Activated CD8-positive, alpha-beta T cell treated with anti-CD3 and anti-CD28 coated beads, Interleukin-2, amount 10 ng/mL, durations not matched to agents 7 days and 5 days (primary cell): ENCODE data around the gene RETREG3. TPM values are rescaled to one million over a fixed set of nuclear protein-coding genes. Genes with fewer than 3 reads are reported as not detected.
A peak's percentile ranks its signal among the peaks of the same experiment; 100 is the strongest.
"Not testable (repeated sequence)": the region's sequence is repeated elsewhere in the genome, so short reads cannot be mapped to it uniquely, and the experiment has no call there.

Experiments
- ATAC-seq: fragments of 150-1000 bp; cut with Tn5 transposase; one replicate; pipeline ENCODE4 v1.10.0; 2021; ENCODE audit warnings: moderate library complexity
- CTCF ChIA-PET: fragments of 350-600 bp; sonication (Branson Sonifier 250); formaldehyde crosslinking; loops from one replicate; lab custom pipeline; 2021; ENCODE audit warnings: antibody characterized with exemption; lab: Charles Lee
- POLR2A ChIA-PET: fragments of 350-600 bp; sonication (Branson Sonifier 250); formaldehyde crosslinking; loops from one replicate; lab custom pipeline; 2021; ENCODE audit warnings: antibody characterized with exemption; lab: Charles Lee
- DNase-seq: peaks from one replicate; pipeline ENCODE4 v3.0.0-alpha.2; 2020
- H3K27ac Mint-ChIP-seq: one replicate; pipeline ENCODE4 v1.8.0; 2021; ENCODE audit warnings: mild to moderate bottlenecking, mixed read lengths
- H3K27me3 Mint-ChIP-seq: one replicate; pipeline ENCODE4 v1.8.0; 2021; ENCODE audit warnings: low read depth, mixed read lengths
- H3K36me3 Mint-ChIP-seq: one replicate; pipeline ENCODE4 v1.8.0; 2021; ENCODE audit warnings: low read depth, mixed read lengths
- H3K4me1 Mint-ChIP-seq: one replicate; pipeline ENCODE4 v1.8.0; 2021; ENCODE audit warnings: low read depth, mixed read lengths
- H3K4me3 Mint-ChIP-seq: one replicate; pipeline ENCODE4 v1.8.0; 2021; ENCODE audit warnings: mild to moderate bottlenecking, mixed read lengths
- H3K9me3 Mint-ChIP-seq: one replicate; pipeline ENCODE4 v1.8.0; 2022; ENCODE audit warnings: mixed read lengths; ENCODE audit not compliant: insufficient read depth
- total RNA-seq, 2 experiments: library from RNA; stranded (reverse); gene quantifications; one replicate each; pipeline ENCODE4 v1.2.3, GENCODE V29; 2021

The RETREG3 gene
- total RNA-seq, 2 experiments from 2014 or later: 53.6 to 54.7 TPM

DNA sequence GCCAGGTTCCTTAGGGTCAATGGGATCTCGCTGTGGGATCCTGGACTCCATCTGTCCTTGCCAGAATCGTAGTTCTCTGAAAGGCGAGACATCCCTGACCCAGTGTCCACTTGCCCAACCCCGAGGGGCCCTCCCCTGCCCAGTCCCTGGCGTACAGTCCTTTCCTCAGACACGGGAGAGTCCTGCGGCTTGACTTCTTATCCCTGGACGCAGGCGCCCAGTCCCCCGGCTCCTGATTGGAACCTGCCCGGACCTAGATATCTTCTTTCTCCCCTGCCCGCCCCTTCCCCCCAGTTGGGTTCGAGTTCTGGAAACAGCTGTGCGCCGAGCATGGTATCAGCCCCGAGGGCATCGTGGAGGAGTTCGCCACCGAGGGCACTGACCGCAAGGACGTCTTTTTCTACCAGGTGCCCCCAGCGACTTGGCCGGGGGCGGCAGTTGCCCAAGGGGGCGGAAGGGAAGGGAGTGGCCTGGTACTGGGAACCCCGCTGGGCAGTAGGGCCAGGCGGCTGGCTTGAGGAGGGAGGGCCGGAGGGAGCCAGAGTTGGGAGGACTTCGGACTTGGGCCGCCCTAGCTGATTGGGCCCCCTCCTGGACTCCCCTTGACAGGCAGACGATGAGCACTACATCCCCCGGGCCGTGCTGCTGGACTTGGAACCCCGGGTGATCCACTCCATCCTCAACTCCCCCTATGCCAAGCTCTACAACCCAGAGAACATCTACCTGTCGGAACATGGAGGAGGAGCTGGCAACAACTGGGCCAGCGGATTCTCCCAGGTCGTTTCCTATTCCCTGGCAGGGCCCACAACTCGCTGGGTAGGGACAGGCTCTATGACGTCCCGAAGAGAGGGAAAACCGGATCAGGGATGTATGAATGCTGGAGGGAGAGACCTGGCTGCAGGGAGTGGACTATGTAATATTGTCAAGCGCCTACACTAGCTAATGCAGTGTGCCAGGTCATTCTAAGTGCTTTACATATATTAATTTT is 934 bp upstream of the RETREG3 start:
- peaks cover 35% of the 10 kb centered on the region for H3K4me1 Mint-ChIP-seq
- DNase-seq, H3K27me3 Mint-ChIP-seq, H3K9me3 Mint-ChIP-seq: not testable (repeated sequence)
- CTCF ChIA-PET: interaction anchor here (0.6 to 4.4 kb wide), 12 partner anchors 9 to 214 kb away, joined by 3 to 72 read pairs (median 6); partner anchors contain the start of genes BECN1, CCR10, PLEKHH3 and PSMC3IP
- H3K4me3 Mint-ChIP-seq: peak overlapping the region; percentile 100
- H3K36me3 Mint-ChIP-seq: peaks cover 37% of the 10 kb centered on the region
- peak; percentile 1 for ATAC-seq
- POLR2A ChIA-PET: interaction anchor here (0.7 to 2.6 kb wide), 10 partner anchors 9 to 693 kb away, joined by 3 to 17 read pairs (median 4); partner anchors contain the start of genes PSMC3IP and VPS25
- H3K27ac Mint-ChIP-seq: peak overlapping the region; percentile 97

GRCh38 chr17:42608305-42609181 is 631 bp downstream of the RETREG3 start:
- Mint-ChIP-seq H3K4me1 (peaks cover 46% of the 10 kb centered on the region), H3K27ac (peak overlapping the region; percentile 97)

GRCh38 chr17:42607769-42608168 is 1.4 kb downstream of the RETREG3 start:
- POLR2A ChIA-PET: interaction anchor here (0.7 to 2.6 kb wide), 6 partner anchors 9 to 71 kb away, joined by 3 to 17 read pairs (median 4); partner anchors contain the start of gene PSMC3IP
- ATAC-seq (no peak), DNase-seq (no peak)
- peaks cover 50% of the 10 kb centered on the region for H3K4me1 Mint-ChIP-seq
- no peaks in the 10 kb centered on the region for H3K9me3 Mint-ChIP-seq
- CTCF ChIA-PET: interaction anchor here (0.6 to 4.4 kb wide), 9 partner anchors 9 to 390 kb away, joined by 3 to 72 read pairs (median 5); partner anchors contain the start of genes BECN1, CCR10, PSMC3IP and RPL27
- H3K27me3 Mint-ChIP-seq: no peaks in the 10 kb centered on the region
- H3K4me3 Mint-ChIP-seq: peak overlapping the region; percentile 100
- no peak overlapping the region for H3K27ac Mint-ChIP-seq
- H3K36me3 Mint-ChIP-seq: peaks cover 32% of the 10 kb centered on the region

More at GRCh38 chr17:42608305-42609181, 631 bp downstream of the RETREG3 start:
- DNase-seq: peak; percentile 44
- peaks cover 31% of the 10 kb centered on the region for H3K36me3 Mint-ChIP-seq
- peak; percentile 76 for ATAC-seq
- CTCF ChIA-PET: interaction anchor here (0.9 to 4.4 kb wide), 16 partner anchors 10 to 389 kb away, joined by 3 to 72 read pairs (median 5); partner anchors contain the start of genes BECN1, CCR10, PSMC3IP and RPL27
- no peaks in the 10 kb centered on the region for H3K9me3 Mint-ChIP-seq
- peak overlapping the region; percentile 100 for H3K4me3 Mint-ChIP-seq
- no peaks in the 10 kb centered on the region for H3K27me3 Mint-ChIP-seq
- POLR2A ChIA-PET: interaction anchor here (0.6 to 2.6 kb wide), 16 partner anchors 10 to 320 kb away, joined by 3 to 17 read pairs (median 4); partner anchors contain the start of genes PSMC3IP and VPS25

- ATAC-seq: no peak
- H3K36me3 Mint-ChIP-seq: peaks cover 24% of the 10 kb centered on the region
- CTCF ChIA-PET: no interaction called here
- no peaks in the 10 kb centered on the region for H3K27me3 Mint-ChIP-seq
- H3K27ac Mint-ChIP-seq: no peak overlapping the region
- H3K4me3 Mint-ChIP-seq: no peak overlapping the region
- POLR2A ChIA-PET: no interaction called here
- no peak for DNase-seq
- H3K4me1 Mint-ChIP-seq: peaks cover 47% of the 10 kb centered on the region
- no peaks in the 10 kb centered on the region for H3K9me3 Mint-ChIP-seq
These were observed 5.9 kb downstream of the RETREG3 start for GRCh38 chr17:42603318-42603717.

DNA sequence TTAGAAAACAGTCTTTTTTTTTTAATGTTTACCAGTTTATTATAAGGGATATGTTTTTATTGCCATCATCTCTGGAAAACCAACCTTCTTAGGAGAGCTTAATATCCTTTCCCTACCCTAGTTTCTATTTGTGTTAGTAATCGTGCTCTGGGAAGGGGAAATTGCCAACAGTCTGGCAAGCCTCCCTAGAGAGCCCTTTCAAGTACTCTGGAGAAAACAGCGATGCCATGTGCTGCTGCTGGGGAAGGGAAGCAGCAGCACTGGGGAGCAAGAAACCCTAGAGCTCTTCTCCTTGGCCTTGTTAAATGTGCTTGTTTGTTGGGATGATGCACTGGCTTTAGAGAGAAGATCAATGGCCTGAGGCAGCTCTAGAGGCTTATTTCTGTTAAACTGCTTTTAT is 10.3 kb downstream of the RETREG3 start:
- ChIA-PET CTCF (interaction anchor here (1.0 to 2.0 kb wide), 3 partner anchors 9 to 165 kb away, joined by 3 to 16 read pairs (median 3); partner anchors contain the start of gene PSMC3IP), POLR2A (interaction anchor here (0.7 kb wide), 1 partner anchor 9 kb away, joined by 3 read pairs; no protein-coding TSS in a partner anchor)
- Mint-ChIP-seq H3K4me1 (peaks cover 10% of the 10 kb centered on the region), H3K27ac (no peak overlapping the region), H3K9me3 (no peaks in the 10 kb centered on the region), H3K4me3 (no peak overlapping the region), H3K36me3 (peaks cover 17% of the 10 kb centered on the region), H3K27me3 (no peaks in the 10 kb centered on the region)
- ATAC-seq: no peak
- no peak for DNase-seq

- ChIA-PET CTCF (interaction anchor here (1.0 kb wide), 1 partner anchor 19 kb away, joined by 3 read pairs; the partner anchor contains the start of gene PSMC3IP), POLR2A (interaction anchor here (1.4 kb wide), 1 partner anchor 13 kb away, joined by 6 read pairs; the partner anchor contains the start of genes RETREG3 and TUBG1)
- no peak for DNase-seq
- Mint-ChIP-seq H3K9me3 (no peaks in the 10 kb centered on the region), H3K36me3 (peaks cover 16% of the 10 kb centered on the region), H3K27ac (no peak overlapping the region), H3K27me3 (no peaks in the 10 kb centered on the region), H3K4me3 (no peak overlapping the region), H3K4me1 (peaks cover 7% of the 10 kb centered on the region)
- no peak for ATAC-seq
These were observed 12.8 kb downstream of the RETREG3 start for GRCh38 chr17:42596386-42596785.

DNA sequence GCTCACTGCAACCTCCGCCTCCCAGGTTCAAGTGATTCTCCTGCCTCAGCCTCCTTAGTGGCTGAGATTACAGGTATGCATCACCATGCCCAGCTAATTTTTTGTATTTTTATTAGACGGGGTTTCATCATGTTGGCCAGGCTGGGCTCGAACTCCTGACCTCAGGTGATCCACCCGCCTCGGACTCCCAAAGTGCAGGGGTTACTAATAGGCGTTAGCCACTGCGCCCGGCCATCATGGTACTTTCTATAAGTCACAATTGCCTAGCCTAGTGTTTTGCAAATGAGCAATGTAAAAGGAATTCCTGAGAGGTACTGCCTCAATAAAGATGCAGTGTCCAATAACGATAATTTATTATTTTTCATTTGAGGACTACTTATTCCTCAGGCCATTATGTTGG is 17.8 kb downstream of the RETREG3 start:
- H3K4me1 Mint-ChIP-seq: peaks cover 13% of the 10 kb centered on the region
- H3K9me3 Mint-ChIP-seq: no peaks in the 10 kb centered on the region
- H3K4me3 Mint-ChIP-seq: no peak overlapping the region
- H3K36me3 Mint-ChIP-seq: peaks cover 34% of the 10 kb centered on the region
- no peak overlapping the region for H3K27ac Mint-ChIP-seq
- no peaks in the 10 kb centered on the region for H3K27me3 Mint-ChIP-seq
- POLR2A ChIA-PET: interaction anchor here (0.6 to 2.5 kb wide), 3 partner anchors 9 to 17 kb away, joined by 3 to 9 read pairs (median 3); partner anchors contain the start of gene PSMC3IP
- ATAC-seq (no peak), DNase-seq (no peak)
- CTCF ChIA-PET: interaction anchor here (1.1 to 2.7 kb wide), 2 partner anchors 14 to 18 kb away, joined by 3 to 17 read pairs; partner anchors contain the start of genes PSMC3IP and TUBG1

GRCh38 chr17:42590886-42591285 is 18.3 kb downstream of the RETREG3 start:
- H3K9me3 Mint-ChIP-seq: no peaks in the 10 kb centered on the region
- H3K4me3 Mint-ChIP-seq: no peak overlapping the region
- H3K36me3 Mint-ChIP-seq: peaks cover 36% of the 10 kb centered on the region
- POLR2A ChIA-PET: interaction anchor here (2.5 kb wide), 1 partner anchor 13 kb away, joined by 9 read pairs; the partner anchor contains the start of gene PSMC3IP
- no peak for DNase-seq
- H3K27ac Mint-ChIP-seq: peak overlapping the region; percentile 67
- no peak for ATAC-seq
- CTCF ChIA-PET: interaction anchor here (2.7 kb wide), 1 partner anchor 13 kb away, joined by 17 read pairs; the partner anchor contains the start of gene PSMC3IP
- H3K27me3 Mint-ChIP-seq: no peaks in the 10 kb centered on the region
- peaks cover 13% of the 10 kb centered on the region for H3K4me1 Mint-ChIP-seq

DNA sequence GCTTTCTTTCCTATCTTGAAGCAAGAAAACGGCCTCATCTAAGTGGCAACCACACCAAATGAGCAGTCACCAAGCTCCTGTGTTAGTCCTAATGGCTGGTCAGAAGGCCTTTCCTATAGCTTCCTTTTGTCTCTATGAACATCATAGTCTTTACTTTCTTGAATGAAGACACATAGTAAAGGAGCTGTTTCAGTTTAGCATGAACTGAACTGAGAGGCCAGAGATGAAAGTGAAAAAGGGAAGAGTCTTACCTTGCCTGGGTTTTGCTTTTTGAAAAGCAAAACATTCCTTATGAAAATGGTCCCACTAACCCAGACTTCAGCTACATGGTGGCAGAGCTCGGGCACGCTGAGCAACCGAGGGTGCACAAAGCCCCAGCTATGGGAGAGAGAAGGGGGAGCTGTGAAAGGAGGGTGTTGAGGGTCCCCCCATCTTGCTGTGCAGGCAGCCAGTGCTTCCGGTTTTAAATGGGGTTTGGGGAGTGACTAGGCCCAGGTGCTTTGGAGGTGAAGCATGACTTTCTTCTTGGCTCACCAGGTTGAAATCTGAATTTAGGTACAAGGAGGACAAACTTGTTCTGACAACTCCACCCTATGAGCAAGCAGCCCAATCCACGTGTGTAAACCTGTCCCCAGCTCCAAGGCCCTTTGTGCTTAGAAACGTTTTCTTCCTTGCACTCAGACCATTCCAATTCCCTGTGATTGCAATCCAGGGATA is 22.5 kb downstream of the RETREG3 start:
- CTCF ChIA-PET: interaction anchor here (0.9 to 3.6 kb wide), 4 partner anchors 8 to 174 kb away, joined by 3 to 26 read pairs (median 3); partner anchors contain the start of genes PSMC3IP, RAMP2, RETREG3 and TUBG1
- Mint-ChIP-seq H3K36me3 (peaks cover 60% of the 10 kb centered on the region), H3K4me3 (no peak overlapping the region), H3K27me3 (no peaks in the 10 kb centered on the region), H3K4me1 (peaks cover 10% of the 10 kb centered on the region), H3K27ac (peak overlapping the region; percentile 37), H3K9me3 (no peaks in the 10 kb centered on the region)
- POLR2A ChIA-PET: interaction anchor here (0.7 to 1.4 kb wide), 2 partner anchors 22 to 66 kb away, joined by 3 read pairs; no protein-coding TSS in a partner anchor
- ATAC-seq: no peak
- DNase-seq: no peak

DNA sequence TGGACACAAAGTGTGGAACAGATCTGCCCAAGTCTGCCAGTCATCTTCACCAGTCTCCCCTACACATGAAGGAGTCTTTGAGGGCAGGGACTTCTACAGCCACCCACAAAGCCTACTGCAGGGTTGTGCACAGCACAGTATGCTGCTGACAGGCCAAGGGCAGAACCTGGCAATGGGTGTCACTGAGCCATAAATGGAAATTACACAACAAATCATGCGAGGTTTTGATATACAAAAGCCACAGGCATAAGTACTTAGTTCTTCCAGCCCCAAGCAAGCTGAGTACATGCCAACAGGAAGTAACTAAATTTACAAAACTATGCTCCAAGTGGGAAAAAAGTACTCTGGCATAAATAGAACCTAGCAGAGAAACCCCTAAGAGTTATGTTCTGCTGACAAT is 23.8 kb downstream of the RETREG3 start:
- ATAC-seq (no peak), DNase-seq (no peak)
- no peak overlapping the region for H3K4me3 Mint-ChIP-seq
- H3K27me3 Mint-ChIP-seq: no peaks in the 10 kb centered on the region
- peaks cover 4% of the 10 kb centered on the region for H3K4me1 Mint-ChIP-seq
- ChIA-PET CTCF (interaction anchor here (1.3 kb wide), 1 partner anchor 24 kb away, joined by 3 read pairs; the partner anchor contains the start of genes RETREG3 and TUBG1), POLR2A (no interaction called here)
- no peak overlapping the region for H3K27ac Mint-ChIP-seq
- H3K9me3 Mint-ChIP-seq: no peaks in the 10 kb centered on the region
- H3K36me3 Mint-ChIP-seq: peaks cover 61% of the 10 kb centered on the region
